ENCODE data around the gene MAP3K14. TPM values are rescaled to one million over a fixed set of nuclear protein-coding genes. Genes with fewer than 3 reads are reported as not detected.
A peak's percentile ranks its signal among the peaks of the same experiment; 100 is the strongest.

Gene MAP3K14
- total RNA-seq, 2 donors from 2014 or later, result 6.5 to 9.9 TPM

DNA sequence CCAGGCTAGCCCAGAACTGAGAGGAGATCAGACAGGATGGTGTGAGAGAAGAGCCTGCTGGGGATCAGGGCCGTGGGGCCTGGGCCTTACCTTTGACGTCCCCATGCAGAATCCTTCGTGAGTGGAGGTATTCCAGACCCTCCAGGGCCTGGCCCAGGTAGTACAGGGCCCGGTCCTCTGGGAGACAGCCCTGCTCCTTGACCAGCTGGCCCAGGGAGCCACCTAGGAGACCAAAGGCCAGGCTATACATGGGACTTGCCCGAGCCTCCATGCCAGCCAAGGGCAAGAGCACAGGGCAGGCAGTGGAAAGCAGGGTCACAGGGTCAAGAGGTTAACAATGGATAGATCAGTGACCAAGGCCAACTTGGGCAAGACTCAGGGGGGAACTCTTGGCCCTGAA lies 42.8 kb downstream of the MAP3K14 start:
- no peaks in the 10 kb centered on the region for H3K9me3 ChIP-seq
- peaks cover 18% of the 10 kb centered on the region for H3K4me1 ChIP-seq
- peaks cover 11 to 29% of the 10 kb centered on the region in 2 donors for H3K36me3 ChIP-seq (replicated peaks in 1 of 2; ENCODE audit: insufficient read depth in 1 of 2, low read depth in 2 of 2)
- intact Hi-C loops (cut with DNase I), result loop anchor here (5.0 kb wide), 1 partner anchor 53 kb away; no protein-coding TSS in a partner anchor
- TF ChIP-seq, protein P1, sequence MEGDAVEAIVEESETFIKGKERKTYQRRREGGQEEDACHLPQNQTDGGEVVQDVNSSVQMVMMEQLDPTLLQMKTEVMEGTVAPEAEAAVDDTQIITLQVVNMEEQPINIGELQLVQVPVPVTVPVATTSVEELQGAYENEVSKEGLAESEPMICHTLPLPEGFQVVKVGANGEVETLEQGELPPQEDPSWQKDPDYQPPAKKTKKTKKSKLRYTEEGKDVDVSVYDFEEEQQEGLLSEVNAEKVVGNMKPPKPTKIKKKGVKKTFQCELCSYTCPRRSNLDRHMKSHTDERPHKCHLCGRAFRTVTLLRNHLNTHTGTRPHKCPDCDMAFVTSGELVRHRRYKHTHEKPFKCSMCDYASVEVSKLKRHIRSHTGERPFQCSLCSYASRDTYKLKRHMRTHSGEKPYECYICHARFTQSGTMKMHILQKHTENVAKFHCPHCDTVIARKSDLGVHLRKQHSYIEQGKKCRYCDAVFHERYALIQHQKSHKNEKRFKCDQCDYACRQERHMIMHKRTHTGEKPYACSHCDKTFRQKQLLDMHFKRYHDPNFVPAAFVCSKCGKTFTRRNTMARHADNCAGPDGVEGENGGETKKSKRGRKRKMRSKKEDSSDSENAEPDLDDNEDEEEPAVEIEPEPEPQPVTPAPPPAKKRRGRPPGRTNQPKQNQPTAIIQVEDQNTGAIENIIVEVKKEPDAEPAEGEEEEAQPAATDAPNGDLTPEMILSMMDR (IDR thresholded peaks at IDR 0.05), result no peak
- TF ChIP-seq POLR2A (IDR thresholded peaks at IDR 0.05), result no peak
- 82% methylated on average over 5 of the region's 5 CpGs; no CpG with 5 or more reads in 1 of the 2 donors for WGBS, 2 donors
- H3K27me3 ChIP-seq, result no peaks in the 10 kb centered on the region
- no peak overlapping the region for H3K4me3 ChIP-seq
- ATAC-seq (no peak), DNase-seq (no peak)
- H3K27ac ChIP-seq, result no peak overlapping the region

DNA sequence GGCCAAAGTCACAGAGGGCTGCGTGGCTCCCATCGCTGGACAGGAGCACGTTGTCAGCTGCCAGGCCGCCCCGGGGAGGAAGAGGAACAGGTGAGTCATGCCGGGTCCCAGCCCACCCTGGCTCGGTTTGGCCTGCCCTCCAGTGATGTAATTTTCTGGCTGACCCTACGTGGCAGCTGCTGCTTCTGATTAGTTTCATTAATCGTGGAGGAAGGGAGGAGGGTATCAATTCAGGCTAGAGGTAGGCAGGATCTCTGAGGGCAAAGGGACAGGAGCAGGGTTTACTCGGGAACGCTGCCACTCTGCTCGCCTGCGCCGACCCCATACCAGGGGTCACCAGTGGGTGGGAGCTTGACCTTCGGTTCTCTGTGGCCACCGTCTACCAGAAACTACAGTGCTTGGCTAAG lies 43.3 kb downstream of the MAP3K14 start:
- ATAC-seq (no peak), DNase-seq (no peak)
- H3K36me3 ChIP-seq (replicated peaks in 1 of 2; ENCODE audit: insufficient read depth in 1 of 2, low read depth in 2 of 2), result peaks cover 11 to 34% of the 10 kb centered on the region in 2 donors
- no peaks in the 10 kb centered on the region for H3K27me3 ChIP-seq
- no peaks in the 10 kb centered on the region for H3K9me3 ChIP-seq
- peaks cover 13% of the 10 kb centered on the region for H3K4me1 ChIP-seq
- 79 to 83% methylated on average over 11 to 16 of the region's 16 CpGs for WGBS, 2 donors
- TF ChIP-seq, protein P1 (IDR thresholded peaks at IDR 0.05), result no peak
- TF ChIP-seq POLR2A (IDR thresholded peaks at IDR 0.05), result no peak
- H3K4me3 ChIP-seq, result no peak overlapping the region
- H3K27ac ChIP-seq, result no peak overlapping the region
- intact Hi-C loops (cut with DNase I), result loop anchor here (5.0 kb wide), 1 partner anchor 54 kb away; no protein-coding TSS in a partner anchor

DNA sequence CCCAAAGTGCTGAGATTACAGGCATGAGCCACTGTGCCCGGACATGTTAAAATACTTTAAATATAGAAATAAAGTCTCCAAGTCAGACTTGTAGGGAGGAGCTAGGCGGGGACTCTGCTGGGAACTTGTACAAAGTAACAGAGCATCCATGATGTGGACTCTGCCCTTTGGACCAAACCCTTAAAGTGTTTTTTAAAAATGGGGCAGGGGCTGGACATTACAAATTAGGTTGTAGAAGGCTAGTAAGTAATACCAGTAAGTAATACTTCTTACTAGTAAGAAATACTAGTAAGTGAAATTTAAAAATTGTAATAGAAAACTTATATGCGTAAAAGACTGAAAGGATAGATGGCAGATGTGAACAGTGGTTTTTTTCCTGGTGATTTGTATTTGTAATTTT lies 45.2 kb downstream of the MAP3K14 start:
- ATAC-seq (no peak), DNase-seq (no peak)
- TF ChIP-seq, protein P1 (IDR thresholded peaks at IDR 0.05), result no peak
- 89 to 94% methylated on average over 3 of the region's 3 CpGs for WGBS, 2 donors
- Histone ChIP-seq H3K4me3 (no peak overlapping the region), H3K4me1 (no peaks in the 10 kb centered on the region), H3K27me3 (no peaks in the 10 kb centered on the region), H3K27ac (no peak overlapping the region), H3K36me3 (replicated peaks in 1 of 2; ENCODE audit: insufficient read depth in 1 of 2, low read depth in 2 of 2) (peaks cover 11 to 48% of the 10 kb centered on the region in 2 donors), H3K9me3 (no peaks in the 10 kb centered on the region)
- intact Hi-C loops (cut with DNase I), result loop anchor here (5.0 kb wide), 1 partner anchor 56 kb away; no protein-coding TSS in a partner anchor

DNA sequence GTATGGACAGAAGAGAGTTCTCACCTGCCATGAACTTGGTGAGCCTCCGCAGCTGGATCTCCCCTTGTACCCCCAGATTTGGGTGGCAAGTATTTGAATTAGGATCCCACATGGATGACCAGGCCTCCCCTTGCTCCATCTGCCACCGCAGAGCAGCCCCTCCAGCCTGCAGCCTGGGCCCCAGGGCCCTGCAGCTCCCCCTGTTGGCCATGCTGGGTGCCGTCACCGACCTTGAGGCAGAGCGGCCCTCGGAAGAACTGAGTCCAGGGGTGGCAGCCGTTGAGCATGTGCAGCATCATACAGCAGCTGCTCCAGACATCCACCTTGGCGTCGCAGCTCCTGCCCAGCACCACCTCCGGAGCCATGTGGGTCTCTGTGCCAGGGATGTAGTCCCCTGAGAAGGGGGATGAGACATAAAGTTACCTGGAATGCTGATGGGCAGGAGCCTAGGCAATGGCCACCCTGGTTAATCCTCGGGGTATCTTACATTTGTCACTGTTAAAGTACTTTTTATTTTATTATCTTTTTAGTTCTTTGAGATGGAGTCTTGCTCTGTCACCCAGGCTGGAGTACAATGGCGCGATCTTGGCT lies 45.9 kb downstream of the MAP3K14 start:
- peaks cover 11 to 48% of the 10 kb centered on the region in 2 donors for H3K36me3 ChIP-seq (replicated peaks in 1 of 2; ENCODE audit: insufficient read depth in 1 of 2, low read depth in 2 of 2)
- no peak for ATAC-seq
- no peak overlapping the region for H3K4me3 ChIP-seq
- no peaks in the 10 kb centered on the region for H3K27me3 ChIP-seq
- 73 to 76% methylated on average over 9 to 13 of the region's 13 CpGs for WGBS, 2 donors
- intact Hi-C loops (cut with DNase I), result loop anchor here (5.0 kb wide), 1 partner anchor 56 kb away; no protein-coding TSS in a partner anchor
- no peak overlapping the region for H3K27ac ChIP-seq
- no peaks in the 10 kb centered on the region for H3K9me3 ChIP-seq
- no peaks in the 10 kb centered on the region for H3K4me1 ChIP-seq
- TF ChIP-seq, protein P1 (IDR thresholded peaks at IDR 0.05), result peak in 5 of 7 experiments; percentile 22 to 37 (median 27)
- TF ChIP-seq POLR2A (IDR thresholded peaks at IDR 0.05), result no peak
- peak in 1 of 4 donors; percentile 39 for DNase-seq

DNA sequence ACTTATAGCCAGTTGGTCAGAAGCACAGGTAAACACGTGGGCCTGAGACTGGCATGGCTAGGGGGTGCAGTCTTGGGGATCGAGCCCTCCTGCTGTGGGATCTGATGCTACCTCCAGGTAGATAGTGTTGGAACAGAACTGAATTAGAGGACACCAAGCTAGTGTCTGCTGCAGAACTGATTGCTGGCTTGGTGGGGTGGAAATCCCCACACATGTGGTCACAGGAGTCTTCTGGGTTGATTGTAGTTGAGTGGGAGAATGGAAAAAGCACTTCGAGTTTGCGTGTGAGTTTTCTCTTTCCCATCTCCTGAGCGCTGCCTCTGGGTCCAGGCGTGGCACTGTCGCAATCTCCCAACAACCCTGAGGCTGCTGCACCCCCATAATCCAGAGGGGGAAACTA lies 46.9 kb downstream of the MAP3K14 start:
- no peaks in the 10 kb centered on the region for H3K9me3 ChIP-seq
- H3K27me3 ChIP-seq, result no peaks in the 10 kb centered on the region
- H3K27ac ChIP-seq, result no peak overlapping the region
- no peak overlapping the region for H3K4me3 ChIP-seq
- 78 to 88% methylated on average over 7 of the region's 7 CpGs for WGBS, 2 donors
- H3K4me1 ChIP-seq, result no peaks in the 10 kb centered on the region
- no peak for DNase-seq
- intact Hi-C loops (cut with DNase I), result loop anchor here (5.0 kb wide), 1 partner anchor 57 kb away; no protein-coding TSS in a partner anchor
- H3K36me3 ChIP-seq (replicated peaks in 1 of 2; ENCODE audit: insufficient read depth in 1 of 2, low read depth in 2 of 2), result peaks cover 11 to 48% of the 10 kb centered on the region in 2 donors
- ATAC-seq, result no peak
- TF ChIP-seq POLR2A (IDR thresholded peaks at IDR 0.05), result no peak
- TF ChIP-seq, protein P1 (IDR thresholded peaks at IDR 0.05), result no peak
